Measurements from ENCODE around the gene NKX2-2. TPM values are rescaled to one million over a fixed set of nuclear protein-coding genes. Genes with fewer than 3 reads are reported as not detected.

The NKX2-2 gene
- total RNA-seq, 1 donor from 2014 or later: not detected

- Histone ChIP-seq H3K36me3 (ENCODE audit: control insufficient read depth, insufficient read depth, low read length) (no peaks in the 10 kb centered on the region), H3K27me3 (ENCODE audit: control insufficient read depth, insufficient read depth, low read length) (peaks cover 26% of the 10 kb centered on the region), H3K4me3 (ENCODE audit: low read depth, low read length) (no peak overlapping the region)
- TF ChIP-seq CTCF (IDR thresholded peaks at IDR 0.05; ENCODE audit: insufficient read depth, low read length, poor library complexity, severe bottlenecking): no peak
- DNase-seq (ENCODE audit: low read depth): no peak
Observed at GRCh38 chr20:21527908-21528307, 14.0 kb upstream of the NKX2-2 start.

- Histone ChIP-seq H3K27me3 (ENCODE audit: control insufficient read depth, insufficient read depth, low read length) (peaks cover 36% of the 10 kb centered on the region), H3K36me3 (ENCODE audit: control insufficient read depth, insufficient read depth, low read length) (no peaks in the 10 kb centered on the region), H3K4me3 (ENCODE audit: low read depth, low read length) (no peak overlapping the region)
- no peak for TF ChIP-seq CTCF (IDR thresholded peaks at IDR 0.05; ENCODE audit: insufficient read depth, low read length, poor library complexity, severe bottlenecking)
- no peak for DNase-seq (ENCODE audit: low read depth)
Observed at GRCh38 chr20:21526776-21527175, 12.9 kb upstream of the NKX2-2 start.

GRCh38 chr20:21523895-21524294 lies 10.0 kb upstream of the NKX2-2 start:
- Histone ChIP-seq H3K27me3 (ENCODE audit: control insufficient read depth, insufficient read depth, low read length) (peaks cover 63% of the 10 kb centered on the region), H3K4me3 (ENCODE audit: low read depth, low read length) (no peak overlapping the region), H3K36me3 (ENCODE audit: control insufficient read depth, insufficient read depth, low read length) (no peaks in the 10 kb centered on the region)
- no peak for DNase-seq (ENCODE audit: low read depth)
- no peak for TF ChIP-seq CTCF (IDR thresholded peaks at IDR 0.05; ENCODE audit: insufficient read depth, low read length, poor library complexity, severe bottlenecking)

GRCh38 chr20:21523281-21523868 lies 9.5 kb upstream of the NKX2-2 start:
- peaks cover 68% of the 10 kb centered on the region for H3K27me3 ChIP-seq (ENCODE audit: control insufficient read depth, insufficient read depth, low read length)
- no peak overlapping the region for H3K4me3 ChIP-seq (ENCODE audit: low read depth, low read length)
- no peak for TF ChIP-seq CTCF (IDR thresholded peaks at IDR 0.05; ENCODE audit: insufficient read depth, low read length, poor library complexity, severe bottlenecking)
- DNase-seq (ENCODE audit: low read depth): no peak
- no peaks in the 10 kb centered on the region for H3K36me3 ChIP-seq (ENCODE audit: control insufficient read depth, insufficient read depth, low read length)

- H3K36me3 ChIP-seq (ENCODE audit: control insufficient read depth, insufficient read depth, low read length): no peaks in the 10 kb centered on the region
- no peak for DNase-seq (ENCODE audit: low read depth)
- no peak overlapping the region for H3K4me3 ChIP-seq (ENCODE audit: low read depth, low read length)
Observed at GRCh38 chr20:21522481-21523280, 8.8 kb upstream of the NKX2-2 start.

More at GRCh38 chr20:21522481-21523280, 8.8 kb upstream of the NKX2-2 start:
- H3K27me3 ChIP-seq (ENCODE audit: control insufficient read depth, insufficient read depth, low read length): peaks cover 75% of the 10 kb centered on the region
- no peak for TF ChIP-seq CTCF (IDR thresholded peaks at IDR 0.05; ENCODE audit: insufficient read depth, low read length, poor library complexity, severe bottlenecking)

Data from kidney epithelial cell (primary cell).